HG03565 (cell line): Measurements from ENCODE around the gene SARDH.
"Not testable (repeated sequence)": the region's sequence is repeated elsewhere in the genome, so short reads cannot be mapped to it uniquely, and the experiment has no call there.

Experiments used
- ATAC-seq: cut with Tn5 transposase; IDR thresholded peaks from one replicate; pipeline ENCODE4 v1.9.1; 2021; ENCODE audit warnings: mild to moderate bottlenecking, moderate library complexity; ENCODE audit not compliant: unreplicated experiment

SARDH gene

GRCh38 chr9:133759946-133760345 is 21.8 kb upstream of the SARDH start:
- no peak for ATAC-seq

- ATAC-seq: no peak
Measured at GRCh38 chr9:133759146-133759900, 21.2 kb upstream of the SARDH start.

GRCh38 chr9:133758228-133758627 is 20.1 kb upstream of the SARDH start:
- no peak for ATAC-seq

GRCh38 chr9:133754688-133755227 is 16.6 kb upstream of the SARDH start:
- ATAC-seq: no peak

- no peak for ATAC-seq
Measured at GRCh38 chr9:133754187-133754586, 16.0 kb upstream of the SARDH start.

- no peak for ATAC-seq
Measured at GRCh38 chr9:133752739-133753446, 14.7 kb upstream of the SARDH start.

- ATAC-seq: no peak
Measured at GRCh38 chr9:133750982-133751649, 13.0 kb upstream of the SARDH start.

GRCh38 chr9:133747309-133747708 is 9.2 kb upstream of the SARDH start:
- ATAC-seq: no peak

GRCh38 chr9:133744528-133744927 is 6.4 kb upstream of the SARDH start:
- not testable (repeated sequence) for ATAC-seq

GRCh38 chr9:133742849-133743444 is 4.8 kb upstream of the SARDH start:
- peak; percentile 67 for ATAC-seq

- no peak for ATAC-seq
Measured at GRCh38 chr9:133742251-133742650, 4.1 kb upstream of the SARDH start.

GRCh38 chr9:133741716-133742115 is 3.6 kb upstream of the SARDH start:
- ATAC-seq: no peak

- ATAC-seq: no peak
Measured at GRCh38 chr9:133740911-133741310, 2.8 kb upstream of the SARDH start.

GRCh38 chr9:133739408-133740280 is 1.5 kb upstream of the SARDH start:
- no peak for ATAC-seq

- ATAC-seq: no peak
Measured at GRCh38 chr9:133738640-133739225, 581 bp upstream of the SARDH start.

GRCh38 chr9:133737071-133737773 is 930 bp downstream of the SARDH start:
- ATAC-seq: no peak

- ATAC-seq: no peak
Measured at GRCh38 chr9:133735931-133736330, 2.2 kb downstream of the SARDH start.

- ATAC-seq: no peak
Measured at GRCh38 chr9:133735415-133735775, 2.8 kb downstream of the SARDH start.
